HEK293 (cell line): ENCODE results near the gene MYO9B.

Experiments used
- CTCF ChIA-PET: fragments of 350-600 bp; formaldehyde crosslinking; extraction: SDS; loops from one replicate; lab custom pipeline; 2021; ENCODE audit warnings: antibody characterized with exemption; lab: Yijun Ruan, JAX
- POLR2A ChIA-PET: fragments of 300-600 bp; formaldehyde crosslinking; extraction: SDS; loops from one replicate; lab custom pipeline; 2020; ENCODE audit warnings: antibody characterized with exemption, inconsistent platforms; lab: Yijun Ruan, JAX
- H3K27ac ChIP-seq: fragments of 200-500 bp; sonication (Bioruptor generic); 2 replicates; pipeline ENCODE4 v1.5.1; 2014; ENCODE audit warnings: low read depth, low read length, control low read depth, inconsistent platforms; ENCODE audit errors: extremely low read depth
- H3K36me3 ChIP-seq, 2 experiments: fragments of 200-500 bp in 1 of 2; sonication (Bioruptor generic) in 1 of 2; 1 replicate in 1 of 2; 2 replicates in 1 of 2; pipeline ENCODE4 v1.5.1; 2014 to 2017; ENCODE audit warnings: inconsistent platforms in 2 of 2, low read length in 2 of 2; ENCODE audit not compliant: control insufficient read depth in 2 of 2, insufficient read depth in 1 of 2
- H3K4me1 ChIP-seq: fragments of 200-500 bp; sonication (Bioruptor generic); 2 replicates; pipeline ENCODE4 v1.5.1; 2014; ENCODE audit warnings: mild to moderate bottlenecking, low read length, inconsistent platforms; ENCODE audit not compliant: control insufficient read depth, insufficient read depth
- H3K4me3 ChIP-seq: 2 replicates; pipeline ENCODE4 v1.5.1; 2011; ENCODE audit warnings: low read depth, mild to moderate bottlenecking, control low read depth, low read length, moderate library complexity
- H3K9me3 ChIP-seq: fragments of 200-500 bp; sonication (Bioruptor generic); 2 replicates; pipeline ENCODE4 v1.5.1; 2014; ENCODE audit warnings: low read depth, low read length, inconsistent platforms; ENCODE audit not compliant: control insufficient read depth, insufficient read depth
- BCL11A ChIP-seq: fragments of 450-650 bp; formaldehyde crosslinking; IDR thresholded peaks from 2 replicates; pipeline ENCODE4 v1.5.1; 2016; ENCODE audit warnings: low read depth, missing biosample characterization, missing genetic modification characterization
- GLI4 ChIP-seq: fragments of 450-650 bp; formaldehyde crosslinking; IDR thresholded peaks from 2 replicates; pipeline ENCODE4 v1.5.1; 2016; ENCODE audit warnings: missing biosample characterization, missing genetic modification characterization
- GLIS1 ChIP-seq: fragments of 450-650 bp; formaldehyde crosslinking; IDR thresholded peaks from 2 replicates; pipeline ENCODE4 v1.5.1; 2016; ENCODE audit warnings: missing biosample characterization, missing genetic modification characterization
- GLIS2 ChIP-seq: fragments of 450-650 bp; formaldehyde crosslinking; IDR thresholded peaks from 2 replicates; pipeline ENCODE4 v1.5.1; 2016; ENCODE audit warnings: missing biosample characterization, missing genetic modification characterization
- KLF1 ChIP-seq: fragments of 450-650 bp; formaldehyde crosslinking; IDR thresholded peaks from 2 replicates; pipeline ENCODE4 v1.5.1; 2016; ENCODE audit warnings: missing biosample characterization, missing genetic modification characterization
- KLF16 ChIP-seq: fragments of 450-650 bp; formaldehyde crosslinking; IDR thresholded peaks from 2 replicates; pipeline ENCODE4 v1.5.1; 2017; ENCODE audit warnings: missing biosample characterization, missing genetic modification characterization
- KLF8 ChIP-seq: fragments of 450-650 bp; formaldehyde crosslinking; IDR thresholded peaks from 2 replicates; pipeline ENCODE4 v1.5.1; 2016; ENCODE audit warnings: missing biosample characterization, missing genetic modification characterization
- KLF9 ChIP-seq: fragments of 450-650 bp; formaldehyde crosslinking; IDR thresholded peaks from 2 replicates; pipeline ENCODE4 v1.5.1; 2016; ENCODE audit warnings: missing biosample characterization, missing genetic modification characterization, low read depth
- SP2 ChIP-seq: fragments of 450-650 bp; formaldehyde crosslinking; IDR thresholded peaks from 2 replicates; pipeline ENCODE4 v1.5.1; 2016; ENCODE audit warnings: missing biosample characterization, missing genetic modification characterization
- SP3 ChIP-seq: fragments of 450-650 bp; formaldehyde crosslinking; IDR thresholded peaks from 2 replicates; pipeline ENCODE4 v1.5.1; 2016; ENCODE audit warnings: missing biosample characterization, missing genetic modification characterization
- ZBTB17 ChIP-seq: fragments of 450-650 bp; formaldehyde crosslinking; IDR thresholded peaks from 2 replicates; pipeline ENCODE4 v1.5.1; 2016; ENCODE audit warnings: missing biosample characterization, missing genetic modification characterization
- ZBTB48 ChIP-seq: fragments of 450-650 bp; formaldehyde crosslinking; IDR thresholded peaks from 2 replicates; pipeline ENCODE4 v1.5.1; 2016; ENCODE audit warnings: missing biosample characterization, missing genetic modification characterization
- ZBTB7A ChIP-seq: fragments of 450-650 bp; formaldehyde crosslinking; IDR thresholded peaks from 2 replicates; pipeline ENCODE4 v1.5.1; 2016; ENCODE audit warnings: low read depth, missing biosample characterization, missing genetic modification characterization
- ZEB2 ChIP-seq: fragments of 450-650 bp; formaldehyde crosslinking; IDR thresholded peaks from 2 replicates; pipeline ENCODE4 v1.5.1; 2016; ENCODE audit warnings: missing biosample characterization, missing genetic modification characterization
- ZFP69B ChIP-seq: fragments of 450-650 bp; formaldehyde crosslinking; IDR thresholded peaks from 2 replicates; pipeline ENCODE4 v1.5.1; 2016; ENCODE audit warnings: missing biosample characterization, missing genetic modification characterization
- ZIC2 ChIP-seq: fragments of 450-650 bp; formaldehyde crosslinking; IDR thresholded peaks from 2 replicates; pipeline ENCODE4 v1.5.1; 2016; ENCODE audit warnings: missing biosample characterization, missing genetic modification characterization
- ZNF324 ChIP-seq: fragments of 450-650 bp; formaldehyde crosslinking; IDR thresholded peaks from 2 replicates; pipeline ENCODE4 v1.5.1; 2016; ENCODE audit warnings: missing biosample characterization, missing genetic modification characterization
- ZNF335 ChIP-seq: fragments of 450-650 bp; formaldehyde crosslinking; conservative IDR thresholded peaks from 2 replicates; pipeline ENCODE4 v1.5.1; 2016; ENCODE audit warnings: missing biosample characterization, missing genetic modification characterization
- ZNF626 ChIP-seq: fragments of 450-650 bp; sonication (Bioruptor Pico); formaldehyde crosslinking; IDR thresholded peaks from 2 replicates; pipeline ENCODE4 v1.5.1; 2018; ENCODE audit warnings: missing biosample characterization, missing genetic modification characterization, inconsistent platforms
- ZNF76 ChIP-seq: fragments of 450-650 bp; formaldehyde crosslinking; IDR thresholded peaks from 2 replicates; pipeline ENCODE4; 2016; ENCODE audit warnings: low read depth, missing biosample characterization, missing genetic modification characterization, borderline replicate concordance
- ZXDB ChIP-seq: fragments of 450-650 bp; formaldehyde crosslinking; IDR thresholded peaks from 2 replicates; pipeline ENCODE4 v1.5.1; 2016; ENCODE audit warnings: missing biosample characterization, missing genetic modification characterization
- TF ChIP-seq, protein P1 (sequence below): sonication (generic); formaldehyde crosslinking; IDR thresholded peaks from 2 replicates; pipeline ENCODE4 v1.8.1; 2022; ENCODE audit warnings: mild to moderate bottlenecking, moderate library complexity, missing genetic modification reagents
- TF ChIP-seq, protein P2 (sequence below): fragments of 450-650 bp; formaldehyde crosslinking; IDR thresholded peaks from 2 replicates; pipeline ENCODE4 v1.5.1; 2016; ENCODE audit warnings: missing biosample characterization, missing genetic modification characterization
- TF ChIP-seq, protein P3 (sequence below): fragments of 450-650 bp; formaldehyde crosslinking; IDR thresholded peaks from 2 replicates; pipeline ENCODE4 v1.5.1; 2016; ENCODE audit warnings: missing biosample characterization, missing genetic modification characterization
- TF ChIP-seq, protein P4 (sequence below): fragments of 450-650 bp; formaldehyde crosslinking; IDR thresholded peaks from 2 replicates; pipeline ENCODE4 v1.5.1; 2017; ENCODE audit warnings: missing biosample characterization, missing genetic modification characterization
- TF ChIP-seq, protein P5 (sequence below): fragments of 450-650 bp; formaldehyde crosslinking; IDR thresholded peaks from 2 replicates; pipeline ENCODE4 v1.5.1; 2016; ENCODE audit warnings: missing biosample characterization, missing genetic modification characterization

MYO9B gene

DNA sequence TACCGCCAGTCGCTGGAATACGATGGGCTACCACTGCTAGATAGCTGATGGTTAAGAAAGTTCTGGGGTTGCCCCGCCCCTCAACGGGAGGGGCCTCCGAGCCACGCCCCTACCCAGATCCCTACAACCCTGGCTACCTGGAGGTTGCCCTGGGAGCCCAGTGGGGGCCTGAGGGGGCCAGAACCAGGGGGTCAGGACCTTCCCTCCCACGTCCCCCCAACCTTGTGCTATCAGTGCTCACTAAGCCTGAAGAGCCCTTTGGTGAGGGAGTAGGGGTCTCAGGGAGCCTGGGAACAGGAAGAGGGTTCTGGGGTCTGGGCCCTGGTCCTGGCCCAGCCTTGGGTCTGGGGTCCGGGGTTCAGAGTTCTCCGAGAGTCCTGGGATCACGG is 159.3 kb downstream of the MYO9B start:
- no peaks in the 10 kb centered on the region for H3K9me3 ChIP-seq
- H3K4me3 ChIP-seq: peak overlapping the region; percentile 55
- peaks cover 11% of the 10 kb centered on the region for H3K4me1 ChIP-seq
- CTCF ChIA-PET: interaction anchor here (0.5 to 1.6 kb wide), 5 partner anchors 14 to 167 kb away, joined by 3 to 5 read pairs (median 3); no protein-coding TSS in a partner anchor
- H3K27ac ChIP-seq: peak overlapping the region; percentile 69; the same call in 1 of the 2 replicates
- TF ChIP-seq KLF9: peak; percentile 90
- TF ChIP-seq, protein P1, sequence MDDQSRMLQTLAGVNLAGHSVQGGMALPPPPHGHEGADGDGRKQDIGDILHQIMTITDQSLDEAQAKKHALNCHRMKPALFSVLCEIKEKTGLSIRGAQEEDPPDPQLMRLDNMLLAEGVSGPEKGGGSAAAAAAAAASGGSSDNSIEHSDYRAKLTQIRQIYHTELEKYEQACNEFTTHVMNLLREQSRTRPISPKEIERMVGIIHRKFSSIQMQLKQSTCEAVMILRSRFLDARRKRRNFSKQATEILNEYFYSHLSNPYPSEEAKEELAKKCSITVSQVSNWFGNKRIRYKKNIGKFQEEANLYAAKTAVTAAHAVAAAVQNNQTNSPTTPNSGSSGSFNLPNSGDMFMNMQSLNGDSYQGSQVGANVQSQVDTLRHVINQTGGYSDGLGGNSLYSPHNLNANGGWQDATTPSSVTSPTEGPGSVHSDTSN (CRISPR knock-in tag): no peak
- no peak for TF ChIP-seq ZBTB17 (tag by site-specific recombination)
- TF ChIP-seq KLF8 (tag by site-specific recombination): peak; percentile 39; the same call in 1 of the 2 replicates
- peak; percentile 92 for TF ChIP-seq ZBTB48 (tag by site-specific recombination)
- TF ChIP-seq, protein P2, sequence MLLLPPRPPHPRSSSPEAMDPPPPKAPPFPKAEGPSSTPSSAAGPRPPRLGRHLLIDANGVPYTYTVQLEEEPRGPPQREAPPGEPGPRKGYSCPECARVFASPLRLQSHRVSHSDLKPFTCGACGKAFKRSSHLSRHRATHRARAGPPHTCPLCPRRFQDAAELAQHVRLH: peak; percentile 71; the same call in 1 of the 2 replicates
- TF ChIP-seq, protein P3, sequence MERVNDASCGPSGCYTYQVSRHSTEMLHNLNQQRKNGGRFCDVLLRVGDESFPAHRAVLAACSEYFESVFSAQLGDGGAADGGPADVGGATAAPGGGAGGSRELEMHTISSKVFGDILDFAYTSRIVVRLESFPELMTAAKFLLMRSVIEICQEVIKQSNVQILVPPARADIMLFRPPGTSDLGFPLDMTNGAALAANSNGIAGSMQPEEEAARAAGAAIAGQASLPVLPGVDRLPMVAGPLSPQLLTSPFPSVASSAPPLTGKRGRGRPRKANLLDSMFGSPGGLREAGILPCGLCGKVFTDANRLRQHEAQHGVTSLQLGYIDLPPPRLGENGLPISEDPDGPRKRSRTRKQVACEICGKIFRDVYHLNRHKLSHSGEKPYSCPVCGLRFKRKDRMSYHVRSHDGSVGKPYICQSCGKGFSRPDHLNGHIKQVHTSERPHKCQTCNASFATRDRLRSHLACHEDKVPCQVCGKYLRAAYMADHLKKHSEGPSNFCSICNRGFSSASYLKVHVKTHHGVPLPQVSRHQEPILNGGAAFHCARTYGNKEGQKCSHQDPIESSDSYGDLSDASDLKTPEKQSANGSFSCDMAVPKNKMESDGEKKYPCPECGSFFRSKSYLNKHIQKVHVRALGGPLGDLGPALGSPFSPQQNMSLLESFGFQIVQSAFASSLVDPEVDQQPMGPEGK: peak; percentile 97
- TF ChIP-seq, protein P4, sequence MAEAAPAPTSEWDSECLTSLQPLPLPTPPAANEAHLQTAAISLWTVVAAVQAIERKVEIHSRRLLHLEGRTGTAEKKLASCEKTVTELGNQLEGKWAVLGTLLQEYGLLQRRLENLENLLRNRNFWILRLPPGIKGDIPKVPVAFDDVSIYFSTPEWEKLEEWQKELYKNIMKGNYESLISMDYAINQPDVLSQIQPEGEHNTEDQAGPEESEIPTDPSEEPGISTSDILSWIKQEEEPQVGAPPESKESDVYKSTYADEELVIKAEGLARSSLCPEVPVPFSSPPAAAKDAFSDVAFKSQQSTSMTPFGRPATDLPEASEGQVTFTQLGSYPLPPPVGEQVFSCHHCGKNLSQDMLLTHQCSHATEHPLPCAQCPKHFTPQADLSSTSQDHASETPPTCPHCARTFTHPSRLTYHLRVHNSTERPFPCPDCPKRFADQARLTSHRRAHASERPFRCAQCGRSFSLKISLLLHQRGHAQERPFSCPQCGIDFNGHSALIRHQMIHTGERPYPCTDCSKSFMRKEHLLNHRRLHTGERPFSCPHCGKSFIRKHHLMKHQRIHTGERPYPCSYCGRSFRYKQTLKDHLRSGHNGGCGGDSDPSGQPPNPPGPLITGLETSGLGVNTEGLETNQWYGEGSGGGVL (tag by site-specific recombination): 0 out of 2 replicates have a peak, but pooled peaks have one; percentile 27
- TF ChIP-seq ZNF335 (tag by site-specific recombination): peak; percentile 78
- 0 out of 2 replicates have a peak, but pooled peaks have one; percentile 9 for TF ChIP-seq ZBTB7A (tag by site-specific recombination)
- peak; percentile 44; the same call in 1 of the 2 replicates for TF ChIP-seq ZEB2
- peak; percentile 9; the same call in 1 of the 2 replicates for TF ChIP-seq KLF1 (tag by site-specific recombination)
- TF ChIP-seq BCL11A: peak; percentile 50; the same call in 1 of the 2 replicates
- TF ChIP-seq, protein P5, sequence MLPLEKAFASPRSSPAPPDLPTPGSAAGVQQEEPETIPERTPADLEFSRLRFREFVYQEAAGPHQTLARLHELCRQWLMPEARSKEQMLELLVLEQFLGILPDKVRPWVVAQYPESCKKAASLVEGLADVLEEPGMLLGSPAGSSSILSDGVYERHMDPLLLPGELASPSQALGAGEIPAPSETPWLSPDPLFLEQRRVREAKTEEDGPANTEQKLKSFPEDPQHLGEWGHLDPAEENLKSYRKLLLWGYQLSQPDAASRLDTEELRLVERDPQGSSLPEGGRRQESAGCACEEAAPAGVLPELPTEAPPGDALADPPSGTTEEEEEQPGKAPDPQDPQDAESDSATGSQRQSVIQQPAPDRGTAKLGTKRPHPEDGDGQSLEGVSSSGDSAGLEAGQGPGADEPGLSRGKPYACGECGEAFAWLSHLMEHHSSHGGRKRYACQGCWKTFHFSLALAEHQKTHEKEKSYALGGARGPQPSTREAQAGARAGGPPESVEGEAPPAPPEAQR (tag by site-specific recombination): no peak
- peak; percentile 75 for TF ChIP-seq SP3 (tag by site-specific recombination)
- TF ChIP-seq KLF16 (tag by site-specific recombination): peak; percentile 42; the same call in 1 of the 2 replicates
- TF ChIP-seq GLIS2 (tag by site-specific recombination): peak; percentile 89
- TF ChIP-seq GLI4 (tag by site-specific recombination): no peak
- TF ChIP-seq SP2: peak; percentile 56
- peak; percentile 26; the same call in 1 of the 2 replicates for TF ChIP-seq ZXDB (tag by site-specific recombination)
- no peak for TF ChIP-seq ZNF324 (tag by site-specific recombination)
- TF ChIP-seq GLIS1 (tag by site-specific recombination): peak; percentile 87
- no peak for TF ChIP-seq ZNF626 (tag by site-specific recombination)
- TF ChIP-seq ZNF76 (tag by site-specific recombination): peak; percentile 70
- TF ChIP-seq ZIC2 (tag by site-specific recombination): peak; percentile 59
- TF ChIP-seq ZFP69B (tag by site-specific recombination): no peak
- TF ChIP-seq, all 188 proteins: peak for 19
- H3K36me3 ChIP-seq: peaks cover 18 to 56% of the 10 kb centered on the region in 2 experiments; a peak in 2 of 3 replicates
- POLR2A ChIA-PET: interaction anchor here (0.5 to 3.5 kb wide), 8 partner anchors 8 to 274 kb away, joined by 3 to 25 read pairs (median 5); partner anchors contain the start of genes BABAM1, OCEL1 and USE1
